Neuronal stem cell (in vitro differentiated cells): ENCODE data around the gene VPS8.
A peak's percentile ranks its signal among the peaks of the same experiment; 100 is the strongest.

Experiments used
- DNase-seq: peaks from one replicate; pipeline ENCODE4 v3.0.0-alpha.2; 2013; ENCODE audit warnings: low spot score
- H2AFZ ChIP-seq: one replicate; pipeline ENCODE4 v1.6.1; 2013; ENCODE audit warnings: mild to moderate bottlenecking, low read length, inconsistent platforms
- H2AK5ac ChIP-seq: 2 replicates; pipeline ENCODE4 v1.6.1; 2013; ENCODE audit warnings: low read depth, mild to moderate bottlenecking, inconsistent platforms, low read length, moderate library complexity, mixed read lengths
- H2BK120ac ChIP-seq: 2 replicates; pipeline ENCODE4 v1.6.1; 2013; ENCODE audit warnings: low read depth, mild to moderate bottlenecking, inconsistent platforms, low read length, moderate library complexity, mixed read lengths
- H2BK12ac ChIP-seq: one replicate; pipeline ENCODE4 v1.6.1; 2013; ENCODE audit warnings: low read length, inconsistent platforms
- H2BK15ac ChIP-seq: 2 replicates; pipeline ENCODE4 v1.6.1; 2013; ENCODE audit warnings: mild to moderate bottlenecking, low read length, inconsistent platforms, mixed read lengths
- H2BK5ac ChIP-seq: one replicate; pipeline ENCODE4 v1.6.1; 2013; ENCODE audit warnings: inconsistent platforms, mild to moderate bottlenecking, low read length, moderate library complexity
- H3K14ac ChIP-seq: one replicate; pipeline ENCODE4 v1.6.1; 2013; ENCODE audit warnings: low read length, inconsistent platforms
- H3K18ac ChIP-seq: 2 replicates; pipeline ENCODE4 v1.6.1; 2013; ENCODE audit warnings: low read length, inconsistent platforms
- H3K23ac ChIP-seq: 2 replicates; pipeline ENCODE4 v1.6.1; 2013; ENCODE audit warnings: low read depth, mild to moderate bottlenecking, mixed read lengths, low read length, inconsistent platforms; ENCODE audit not compliant: poor library complexity
- H3K27ac ChIP-seq: replicated peaks from 3 replicates; pipeline ENCODE4 v1.5.1; 2013; ENCODE audit warnings: low read length, inconsistent platforms
- H3K27me3 ChIP-seq, 3 experiments: 2 replicates each; pipeline ENCODE4 v1.6.1; 2013; ENCODE audit warnings: low read length in 3 of 3, mild to moderate bottlenecking in 2 of 3, inconsistent platforms in 1 of 3, low read depth in 1 of 3, mixed read lengths in 1 of 3, moderate library complexity in 1 of 3; ENCODE audit not compliant: control insufficient read depth in 3 of 3, insufficient read depth in 3 of 3
- H3K36me3 ChIP-seq, 2 donors: replicated peaks in 1 of 2; 2 replicates each; pipeline ENCODE4 v1.6.1; 2013; ENCODE audit warnings: low read length in 2 of 2; ENCODE audit not compliant: control insufficient read depth in 2 of 2, insufficient read depth in 2 of 2
- H3K4ac ChIP-seq: 2 replicates; pipeline ENCODE4 v1.6.1; 2013; ENCODE audit warnings: inconsistent platforms, mild to moderate bottlenecking, low read length, moderate library complexity
- H3K4me1 ChIP-seq, 2 donors: 1 replicate in 1 of 2; 2 replicates in 1 of 2; pipeline ENCODE4 v1.6.1; 2013; ENCODE audit warnings: low read length in 2 of 2, low read depth in 1 of 2; ENCODE audit not compliant: control insufficient read depth in 2 of 2, insufficient read depth in 1 of 2
- H3K4me2 ChIP-seq: one replicate; pipeline ENCODE4 v1.6.1; 2013; ENCODE audit warnings: mild to moderate bottlenecking, low read length, inconsistent platforms; ENCODE audit not compliant: insufficient read depth, poor library complexity, severe bottlenecking
- H3K4me3 ChIP-seq, 2 donors: 2 replicates each; pipeline ENCODE4 v1.5.1; 2013; ENCODE audit warnings: low read length in 2 of 2, mild to moderate bottlenecking in 2 of 2, inconsistent platforms in 1 of 2, moderate library complexity in 1 of 2
- H3K79me1 ChIP-seq: one replicate; pipeline ENCODE4 v1.6.1; 2013; ENCODE audit warnings: low read depth, mild to moderate bottlenecking, inconsistent platforms, low read length, moderate library complexity
- H3K9ac ChIP-seq: one replicate; pipeline ENCODE4 v1.6.1; 2013; ENCODE audit warnings: mild to moderate bottlenecking, low read depth, low read length, inconsistent platforms; ENCODE audit not compliant: poor library complexity
- H3K9me3 ChIP-seq, 2 donors: replicated peaks in 1 of 2; 2 replicates each; pipeline versions ENCODE3 to v1.6.1; 2013; ENCODE audit warnings: low read length in 2 of 2, mild to moderate bottlenecking in 2 of 2, inconsistent platforms in 1 of 2, low read depth in 1 of 2, mixed read lengths in 1 of 2, moderate library complexity in 1 of 2; ENCODE audit not compliant: control insufficient read depth in 2 of 2, insufficient read depth in 1 of 2
- H4K8ac ChIP-seq: one replicate; pipeline ENCODE4 v1.6.1; 2013; ENCODE audit warnings: low read depth, mild to moderate bottlenecking, inconsistent platforms, low read length, moderate library complexity
- H4K91ac ChIP-seq: one replicate; pipeline ENCODE4 v1.6.1; 2013; ENCODE audit warnings: low read length, low read depth, mild to moderate bottlenecking, inconsistent platforms; ENCODE audit not compliant: poor library complexity
- WGBS, 2 donors: extraction: QIAGEN DNeasy Blood & Tissue Kit; methylation state at CpG; one replicate each; pipeline ENCODE4 v1.1.7; 2013; ENCODE audit warnings: missing lambda C conversion rate in 2 of 2, mixed read lengths in 1 of 2; ENCODE audit not compliant: insufficient read length in 2 of 2, insufficient replicate concordance in 1 of 2; ENCODE audit errors: extremely low coverage in 2 of 2; 5-methylcytosine and 5-hydroxymethylcytosine counted together

Gene VPS8

GRCh38 chr3:184778426-184779332 is 33.3 kb upstream of the VPS8 start:
- H3K14ac ChIP-seq, result no peak overlapping the region
- H3K4ac ChIP-seq, result no peak overlapping the region
- H2BK5ac ChIP-seq, result no peak overlapping the region
- peak overlapping the region; percentile 78 for H3K18ac ChIP-seq
- no CpG with 5 or more reads among the region's 26 CpGs for WGBS, 2 donors
- peak overlapping the region; percentile 38 for H2AK5ac ChIP-seq
- H2AFZ ChIP-seq, result peak overlapping the region; percentile 5
- no peaks in the 10 kb centered on the region for H3K36me3 ChIP-seq
- no peak overlapping the region for H4K8ac ChIP-seq
- no peak overlapping the region for H3K23ac ChIP-seq
- no peak overlapping the region for H2BK12ac ChIP-seq
- no peaks in the 10 kb centered on the region for H3K9me3 ChIP-seq
- no peaks in the 10 kb centered on the region for H3K79me1 ChIP-seq
- H2BK15ac ChIP-seq, result peak overlapping the region; percentile 28
- H3K27me3 ChIP-seq, result peaks cover 0 to 57% (median 7%) of the 10 kb centered on the region in 3 experiments
- H2BK120ac ChIP-seq, result no peak overlapping the region
- no peak overlapping the region for H4K91ac ChIP-seq
- H3K4me1 ChIP-seq, result peaks cover under 1 to 17% of the 10 kb centered on the region in 2 donors
- no peak overlapping the region for H3K27ac ChIP-seq
- H3K9ac ChIP-seq, result no peak overlapping the region
- no peak overlapping the region for H3K4me2 ChIP-seq
- no peak overlapping the region for H3K4me3 ChIP-seq
- DNase-seq, result no peak

GRCh38 chr3:184780981-184781515 is 30.9 kb upstream of the VPS8 start:
- Histone ChIP-seq H3K4me2 (no peak overlapping the region), H3K4me1 (peaks cover 0 to 17% of the 10 kb centered on the region in 2 donors), H3K18ac (peak overlapping the region; percentile 76), H3K36me3 (no peaks in the 10 kb centered on the region), H2BK120ac (no peak overlapping the region), H3K4ac (no peak overlapping the region), H3K14ac (no peak overlapping the region), H2AFZ (no peak overlapping the region), H2BK15ac (peak overlapping the region; percentile 29), H3K27me3 (peaks cover 0 to 56% (median 7%) of the 10 kb centered on the region in 3 experiments), H2BK12ac (no peak overlapping the region), H3K9ac (no peak overlapping the region), H2BK5ac (no peak overlapping the region), H4K8ac (no peak overlapping the region), H3K79me1 (no peaks in the 10 kb centered on the region), H3K4me3 (no peak overlapping the region), H3K27ac (no peak overlapping the region), H2AK5ac (peak overlapping the region; percentile 1), H3K23ac (no peak overlapping the region), H3K9me3 (no peaks in the 10 kb centered on the region), H4K91ac (no peak overlapping the region)
- no peak for DNase-seq
- no CpG with 5 or more reads among the region's 6 CpGs for WGBS, 2 donors

- Histone ChIP-seq H3K9me3 (no peaks in the 10 kb centered on the region), H3K79me1 (no peaks in the 10 kb centered on the region), H3K4me1 (peaks cover 0 to 19% of the 10 kb centered on the region in 2 donors), H3K27me3 (peaks cover 0 to 54% (median 7%) of the 10 kb centered on the region in 3 experiments), H4K8ac (no peak overlapping the region), H2AFZ (no peak overlapping the region), H3K4me3 (no peak overlapping the region), H2BK5ac (no peak overlapping the region), H2BK12ac (no peak overlapping the region), H3K36me3 (no peaks in the 10 kb centered on the region), H3K23ac (no peak overlapping the region), H2BK15ac (no peak overlapping the region), H2BK120ac (no peak overlapping the region), H4K91ac (no peak overlapping the region), H3K18ac (no peak overlapping the region), H2AK5ac (no peak overlapping the region), H3K4ac (no peak overlapping the region), H3K14ac (no peak overlapping the region), H3K4me2 (no peak overlapping the region), H3K27ac (no peak overlapping the region), H3K9ac (no peak overlapping the region)
- no peak for DNase-seq
- WGBS, 2 donors, result no CpG with 5 or more reads among the region's 4 CpGs
These were observed 30.2 kb upstream of the VPS8 start for GRCh38 chr3:184781801-184782200.

DNA sequence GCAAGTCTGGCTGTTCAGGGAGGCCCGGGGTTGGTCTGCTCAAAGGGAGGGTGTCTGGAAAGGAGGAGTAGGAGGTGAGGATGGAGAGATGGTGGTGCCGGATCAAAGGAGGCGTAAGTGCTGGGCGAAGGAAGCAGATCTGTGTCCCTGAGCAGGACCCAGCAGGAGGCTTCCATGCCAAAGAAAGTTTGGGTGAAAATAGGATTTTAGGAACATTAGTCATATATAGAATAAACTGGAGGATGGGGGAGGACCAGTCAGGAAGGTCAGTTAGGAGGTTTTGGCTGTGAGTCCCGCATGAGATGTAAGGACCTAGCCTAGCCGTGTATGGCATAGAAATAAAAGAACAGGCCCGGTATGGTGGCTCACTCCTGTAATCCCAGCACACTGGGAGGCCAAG is 28.6 kb upstream of the VPS8 start:
- Histone ChIP-seq H3K27me3 (peaks cover 0 to 48% (median 7%) of the 10 kb centered on the region in 3 experiments), H4K91ac (no peak overlapping the region), H3K4me3 (no peak overlapping the region), H2BK15ac (no peak overlapping the region), H2AK5ac (peak overlapping the region; percentile 6), H3K36me3 (no peaks in the 10 kb centered on the region), H2BK120ac (no peak overlapping the region), H4K8ac (no peak overlapping the region), H3K4me2 (no peak overlapping the region), H3K9ac (peak overlapping the region; percentile 26), H3K79me1 (no peaks in the 10 kb centered on the region), H3K9me3 (no peaks in the 10 kb centered on the region), H2BK5ac (no peak overlapping the region), H3K14ac (no peak overlapping the region), H3K4ac (no peak overlapping the region), H3K23ac (no peak overlapping the region), H3K27ac (no peak overlapping the region), H3K4me1 (peaks cover 0 to 17% of the 10 kb centered on the region in 2 donors), H2BK12ac (peak overlapping the region; percentile 25), H2AFZ (no peak overlapping the region), H3K18ac (peak overlapping the region; percentile 42)
- WGBS, 2 donors, result no CpG with 5 or more reads among the region's 7 CpGs
- no peak for DNase-seq
